Measurements from ENCODE around the gene C1orf94.
"Not testable (repeated sequence)": the region's sequence is repeated elsewhere in the genome, so short reads cannot be mapped to it uniquely, and the experiment has no call there.

Gene C1orf94

GRCh38 chr1:34165422-34165921 lies 11.2 kb upstream of the C1orf94 start:
- DNase-seq: no peak

GRCh38 chr1:34166191-34166624 lies 10.5 kb upstream of the C1orf94 start:
- no peak for DNase-seq

GRCh38 chr1:34166625-34167361 lies 9.9 kb upstream of the C1orf94 start:
- DNase-seq: no peak

- DNase-seq: no peak
Measured at GRCh38 chr1:34167389-34167788, 9.3 kb upstream of the C1orf94 start.

- DNase-seq: no peak
Measured at GRCh38 chr1:34175744-34176143, 963 bp upstream of the C1orf94 start.

- DNase-seq: no peak
Measured at GRCh38 chr1:34178072-34178471, 1.4 kb downstream of the C1orf94 start.

- not testable (repeated sequence) for DNase-seq
Measured at GRCh38 chr1:34183381-34183780, 6.7 kb downstream of the C1orf94 start.

GRCh38 chr1:34186741-34187494 lies 10.2 kb downstream of the C1orf94 start:
- no peak for DNase-seq

GRCh38 chr1:34188418-34188817 lies 11.7 kb downstream of the C1orf94 start:
- DNase-seq: no peak

GRCh38 chr1:34188985-34189384 lies 12.3 kb downstream of the C1orf94 start:
- no peak for DNase-seq

- no peak for DNase-seq
Measured at GRCh38 chr1:34190692-34191091, 14.0 kb downstream of the C1orf94 start.

- no peak for DNase-seq
Measured at GRCh38 chr1:34192621-34193020, 15.9 kb downstream of the C1orf94 start.

- DNase-seq: no peak
Measured at GRCh38 chr1:34199927-34200326, 23.2 kb downstream of the C1orf94 start.

GRCh38 chr1:34212673-34213072 lies 36.0 kb downstream of the C1orf94 start:
- DNase-seq: no peak

- no peak for DNase-seq
Measured at GRCh38 chr1:34213956-34214355, 37.2 kb downstream of the C1orf94 start.

- no peak for DNase-seq
Measured at GRCh38 chr1:34231441-34231840, 54.7 kb downstream of the C1orf94 start.

GRCh38 chr1:34235594-34235993 lies 58.9 kb downstream of the C1orf94 start:
- no peak for DNase-seq

GRCh38 chr1:34236089-34236488 lies 59.4 kb downstream of the C1orf94 start:
- no peak for DNase-seq

- DNase-seq: no peak
Measured at GRCh38 chr1:34237151-34237815, 60.6 kb downstream of the C1orf94 start.

- DNase-seq: no peak
Measured at GRCh38 chr1:34245967-34246366, 69.3 kb downstream of the C1orf94 start.

GRCh38 chr1:34250342-34250741 lies 73.6 kb downstream of the C1orf94 start:
- DNase-seq: no peak

GRCh38 chr1:34262023-34262853 lies 85.5 kb downstream of the C1orf94 start:
- DNase-seq: no peak

GRCh38 chr1:34262921-34263320 lies 86.2 kb downstream of the C1orf94 start:
- DNase-seq: no peak

Measured in T-helper 1 cell (primary cell).